ENCODE results near the gene MT1B.

The MT1B gene

GRCh38 chr16:56691885-56692284, 40.2 kb downstream of the MT1B start:
- H3K4me3 ChIP-seq (ENCODE audit: low read length), result no peak overlapping the region
- no peak for TF ChIP-seq CTCF (conservative IDR thresholded peaks at IDR 0.05; ENCODE audit: low read length)
- no peak for DNase-seq (ENCODE audit: low read depth)

GRCh38 chr16:56695246-56695645, 43.6 kb downstream of the MT1B start:
- no peak for TF ChIP-seq CTCF (conservative IDR thresholded peaks at IDR 0.05; ENCODE audit: low read length)
- H3K4me3 ChIP-seq (ENCODE audit: low read length), result no peak overlapping the region
- no peak for DNase-seq (ENCODE audit: low read depth)

GRCh38 chr16:56697456-56698155, 45.9 kb downstream of the MT1B start:
- no peak for DNase-seq (ENCODE audit: low read depth)
- TF ChIP-seq CTCF (conservative IDR thresholded peaks at IDR 0.05; ENCODE audit: low read length), result no peak
- H3K4me3 ChIP-seq (ENCODE audit: low read length), result no peak overlapping the region

DNA sequence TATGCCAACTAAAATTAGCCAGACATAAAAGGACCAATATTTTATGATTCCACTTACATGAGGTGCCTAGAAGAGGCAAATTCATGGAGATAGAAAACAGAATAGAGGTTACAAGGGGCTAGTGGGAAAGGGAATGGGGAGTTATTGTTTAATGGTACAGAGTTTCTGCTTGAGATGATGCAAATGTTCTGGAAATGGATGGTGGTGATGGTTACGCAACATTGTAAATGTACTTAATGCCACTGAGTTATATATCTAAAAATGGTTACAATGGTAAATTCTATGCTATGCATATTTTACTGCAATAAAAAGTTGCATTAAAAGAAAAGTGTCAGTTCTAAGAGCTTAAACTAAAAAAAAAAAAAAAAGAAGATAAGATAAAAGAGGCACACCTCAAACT, 48.5 kb downstream of the MT1B start:
- no peak for DNase-seq (ENCODE audit: low read depth)
- no peak for TF ChIP-seq CTCF (conservative IDR thresholded peaks at IDR 0.05; ENCODE audit: low read length)
- H3K4me3 ChIP-seq (ENCODE audit: low read length), result no peak overlapping the region

- no peak overlapping the region for H3K4me3 ChIP-seq (ENCODE audit: low read length)
- no peak for TF ChIP-seq CTCF (conservative IDR thresholded peaks at IDR 0.05; ENCODE audit: low read length)
- no peak for DNase-seq (ENCODE audit: low read depth)
Measured at GRCh38 chr16:56700631-56701030, 48.9 kb downstream of the MT1B start.

- H3K4me3 ChIP-seq (ENCODE audit: low read length), result no peak overlapping the region
- TF ChIP-seq CTCF (conservative IDR thresholded peaks at IDR 0.05; ENCODE audit: low read length), result no peak
- no peak for DNase-seq (ENCODE audit: low read depth)
Measured at GRCh38 chr16:56701534-56701933, 49.8 kb downstream of the MT1B start.

All from AG10803 (cell line).